Measurements from ENCODE around the gene LYVE1. TPM values are rescaled to one million over a fixed set of nuclear protein-coding genes. Genes with fewer than 3 reads are reported as not detected.

Gene LYVE1
- total RNA-seq, 1 donor from 2014 or later, result 62.0 TPM

GRCh38 chr11:10561043-10561818 is 7.2 kb downstream of the LYVE1 start:
- peak in 1 of 2 donors; percentile 51 for DNase-seq (ENCODE audit: low read depth in 2 of 2)

GRCh38 chr11:10558288-10558687 is 10.2 kb downstream of the LYVE1 start:
- no peak for DNase-seq (ENCODE audit: low read depth in 2 of 2)

GRCh38 chr11:10556590-10556989 is 11.9 kb downstream of the LYVE1 start:
- no peak for DNase-seq (ENCODE audit: low read depth in 2 of 2)

GRCh38 chr11:10551845-10552352 is 16.6 kb downstream of the LYVE1 start:
- DNase-seq (ENCODE audit: low read depth in 2 of 2), result no peak

- DNase-seq (ENCODE audit: low read depth in 2 of 2), result no peak
These were observed 17.2 kb downstream of the LYVE1 start for GRCh38 chr11:10551290-10551592.

GRCh38 chr11:10550503-10551289 is 17.8 kb downstream of the LYVE1 start:
- DNase-seq (ENCODE audit: low read depth in 2 of 2), result peak in 1 of 2 donors; percentile 29

- DNase-seq (ENCODE audit: low read depth in 2 of 2), result no peak
These were observed 23.7 kb downstream of the LYVE1 start for GRCh38 chr11:10544491-10545465.

- no peak for DNase-seq (ENCODE audit: low read depth in 2 of 2)
These were observed 24.7 kb downstream of the LYVE1 start for GRCh38 chr11:10543782-10544181.

GRCh38 chr11:10542776-10543175 is 25.7 kb downstream of the LYVE1 start:
- no peak for DNase-seq (ENCODE audit: low read depth in 2 of 2)

GRCh38 chr11:10541561-10541930 is 26.9 kb downstream of the LYVE1 start:
- no peak for DNase-seq (ENCODE audit: low read depth in 2 of 2)

GRCh38 chr11:10540915-10541560 is 27.4 kb downstream of the LYVE1 start, which contains the start of gene RNF141:
Gene RNF141, minus strand, starts transcription at chr11:10541187. Its CDS starts 7,029 bp downstream, at chr11:10534158.
- peak; percentile 73 to 93 for DNase-seq (ENCODE audit: low read depth in 2 of 2)

- DNase-seq (ENCODE audit: low read depth in 2 of 2), result peak in 1 of 2 donors; percentile 57
These were observed 27.9 kb downstream of the LYVE1 start for GRCh38 chr11:10540546-10540914.

GRCh38 chr11:10539339-10539738 is 29.1 kb downstream of the LYVE1 start:
- DNase-seq (ENCODE audit: low read depth in 2 of 2), result no peak

- DNase-seq (ENCODE audit: low read depth in 2 of 2), result no peak
These were observed 29.5 kb downstream of the LYVE1 start for GRCh38 chr11:10538924-10539323.

GRCh38 chr11:10537600-10537999 is 30.9 kb downstream of the LYVE1 start:
- DNase-seq (ENCODE audit: low read depth in 2 of 2), result no peak

- peak in 1 of 2 donors; percentile 45 for DNase-seq (ENCODE audit: low read depth in 2 of 2)
These were observed 34.1 kb downstream of the LYVE1 start for GRCh38 chr11:10534316-10534715.

- DNase-seq (ENCODE audit: low read depth in 2 of 2), result no peak
These were observed 35.1 kb downstream of the LYVE1 start for GRCh38 chr11:10533323-10533722.

- DNase-seq (ENCODE audit: low read depth in 2 of 2), result no peak
These were observed 35.9 kb downstream of the LYVE1 start for GRCh38 chr11:10532526-10532925.

GRCh38 chr11:10529279-10529678 is 39.2 kb downstream of the LYVE1 start:
- DNase-seq (ENCODE audit: low read depth in 2 of 2), result no peak

GRCh38 chr11:10528121-10528520 is 40.3 kb downstream of the LYVE1 start:
- DNase-seq (ENCODE audit: low read depth in 2 of 2), result no peak

Data from dermis microvascular lymphatic vessel endothelial cell (primary cell).